NK-92 (cell line): ENCODE results near the gene SNX15.

Source experiments
- DNase-seq: peaks from one replicate; lab custom pipeline; 2025; ENCODE audit not compliant: unreplicated experiment; lab: John Stamatoyannopoulos, UW

SNX15 gene

DNA sequence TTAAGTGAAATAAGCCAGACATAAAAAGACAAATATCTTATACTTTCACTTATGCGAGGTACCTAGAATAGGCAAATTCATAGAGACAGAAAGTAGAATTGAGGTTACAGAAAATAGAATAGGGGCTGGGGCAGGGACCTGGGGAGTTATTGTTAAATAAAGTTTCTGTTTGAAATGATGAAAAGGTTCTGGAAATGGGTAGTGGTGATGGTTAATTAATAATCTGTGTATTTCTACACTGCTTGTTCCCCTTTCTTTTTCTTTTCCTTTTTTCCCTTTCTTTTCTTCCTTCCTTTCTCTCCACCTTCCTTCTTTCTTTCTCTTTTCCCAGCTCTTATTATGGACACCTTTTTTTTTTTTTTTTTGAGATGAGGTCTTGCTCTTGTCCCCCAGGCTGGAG lies 28.3 kb downstream of the SNX15 start:
- no peak for DNase-seq

DNA sequence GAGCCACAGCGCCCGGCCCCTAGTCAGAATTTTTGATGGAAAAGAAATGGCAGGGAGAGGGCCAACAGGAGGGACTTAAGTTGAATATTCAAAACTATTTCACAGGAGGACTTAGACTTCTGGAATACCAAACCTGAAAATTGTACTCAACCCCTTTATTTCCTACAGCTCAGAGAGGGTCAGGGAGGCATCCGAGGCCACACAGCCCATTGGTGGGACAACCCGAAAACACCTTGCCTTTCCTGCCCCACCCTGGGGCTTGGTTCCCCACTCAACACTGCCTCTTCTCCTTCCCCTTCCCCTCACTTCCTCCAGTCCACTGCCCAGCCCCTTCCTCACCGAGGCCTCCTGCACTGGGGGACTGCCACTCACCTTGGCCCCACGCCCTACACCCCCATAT lies 29.8 kb downstream of the SNX15 start:
- DNase-seq: no peak

DNA sequence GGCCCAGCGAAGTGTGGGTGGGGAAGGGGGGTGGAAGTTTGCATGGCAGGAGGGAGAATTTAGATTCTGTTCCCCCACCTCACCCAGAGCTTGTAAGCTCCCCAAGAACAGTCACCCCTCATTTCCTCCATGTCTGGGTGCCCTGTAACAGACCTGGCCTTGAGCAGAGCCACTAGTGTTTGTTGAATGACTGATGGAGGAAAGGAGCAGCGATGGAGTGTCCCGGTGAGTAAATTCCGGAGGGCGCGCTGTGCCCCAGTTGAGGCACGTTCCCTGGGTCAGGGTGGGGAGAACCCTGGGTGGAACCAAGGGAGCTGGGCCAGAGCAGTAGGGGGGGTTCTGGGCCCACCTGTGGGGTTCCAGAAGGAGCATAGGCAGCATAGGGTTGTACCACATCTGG lies 30.3 kb downstream of the SNX15 start:
- DNase-seq: no peak

DNA sequence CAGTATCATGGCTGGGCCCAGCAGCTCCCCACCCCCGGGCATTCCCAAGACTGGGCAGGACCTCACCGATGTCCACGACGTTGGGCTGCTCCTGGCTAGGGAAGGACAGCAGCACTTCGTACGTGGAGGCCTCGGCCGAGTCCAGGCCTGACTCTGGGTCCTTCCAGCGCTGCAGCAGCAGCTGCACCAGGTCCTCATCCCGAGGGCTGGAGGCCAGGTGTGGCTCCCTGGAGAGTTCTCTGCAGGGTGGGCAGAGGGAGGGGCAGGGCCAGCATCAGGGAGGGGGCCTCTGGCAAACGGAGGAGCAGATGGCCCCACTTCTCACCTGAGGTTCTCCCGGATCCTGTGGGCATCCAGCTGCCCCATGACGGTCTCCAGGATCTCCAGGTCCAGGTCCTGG lies 30.8 kb downstream of the SNX15 start:
- no peak for DNase-seq

DNA sequence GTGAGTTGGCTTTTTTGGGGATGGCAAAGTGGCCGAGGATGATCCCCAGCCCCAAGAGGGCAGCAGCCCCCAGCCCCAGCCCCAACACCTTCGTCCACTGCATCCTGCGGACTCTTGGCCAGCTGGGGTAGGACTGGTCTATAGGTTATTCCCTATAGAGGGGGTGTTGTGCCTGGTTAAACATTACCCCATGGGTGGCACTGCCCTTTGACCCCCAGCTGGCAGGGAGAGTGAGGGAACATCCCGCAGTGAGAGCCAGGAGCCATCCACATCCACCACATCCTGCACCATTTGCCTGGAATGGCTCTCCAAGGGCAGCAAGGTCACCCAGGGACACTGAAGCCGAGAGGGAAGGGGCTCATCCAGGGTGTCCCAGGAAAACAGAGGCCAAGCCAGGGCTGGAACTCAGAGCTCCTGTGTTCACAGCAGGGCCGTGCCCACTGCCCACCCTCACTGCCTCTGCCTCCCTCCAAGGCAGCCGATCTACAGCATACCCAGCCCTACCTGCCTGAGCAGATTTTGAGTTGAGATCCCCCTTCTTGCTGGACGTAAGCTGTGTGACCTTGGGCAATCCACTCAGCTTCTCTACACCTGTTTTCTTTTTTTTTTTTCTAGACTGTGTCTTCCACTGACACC lies 31.3 kb downstream of the SNX15 start, which contains the start of gene NAALADL1:
TSS of gene NAALADL1 (minus strand) at position 135 of the 636 bp plus-strand sequence. CDS start at position 103, 32 bp downstream.
- DNase-seq: no peak

DNA sequence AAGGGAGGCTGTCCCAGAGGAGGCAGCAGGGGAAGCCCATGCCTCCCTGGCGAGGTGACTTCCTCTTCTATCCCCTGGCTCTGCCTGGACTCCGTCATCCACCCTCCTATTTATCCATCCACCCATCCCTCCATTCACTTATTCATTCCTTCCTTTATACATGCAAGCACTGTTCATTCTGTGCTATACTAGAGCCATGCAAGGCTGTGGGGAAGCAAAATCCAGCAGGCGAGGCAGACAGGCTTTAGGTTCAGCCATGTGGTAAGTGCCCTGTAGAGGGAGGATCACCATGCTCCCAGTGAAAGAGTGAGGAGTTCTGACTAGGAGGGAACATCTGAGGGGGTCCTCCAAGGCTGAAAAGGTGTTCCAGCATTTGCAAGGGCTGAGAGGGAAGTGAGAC lies 32.3 kb downstream of the SNX15 start:
- DNase-seq: no peak

DNA sequence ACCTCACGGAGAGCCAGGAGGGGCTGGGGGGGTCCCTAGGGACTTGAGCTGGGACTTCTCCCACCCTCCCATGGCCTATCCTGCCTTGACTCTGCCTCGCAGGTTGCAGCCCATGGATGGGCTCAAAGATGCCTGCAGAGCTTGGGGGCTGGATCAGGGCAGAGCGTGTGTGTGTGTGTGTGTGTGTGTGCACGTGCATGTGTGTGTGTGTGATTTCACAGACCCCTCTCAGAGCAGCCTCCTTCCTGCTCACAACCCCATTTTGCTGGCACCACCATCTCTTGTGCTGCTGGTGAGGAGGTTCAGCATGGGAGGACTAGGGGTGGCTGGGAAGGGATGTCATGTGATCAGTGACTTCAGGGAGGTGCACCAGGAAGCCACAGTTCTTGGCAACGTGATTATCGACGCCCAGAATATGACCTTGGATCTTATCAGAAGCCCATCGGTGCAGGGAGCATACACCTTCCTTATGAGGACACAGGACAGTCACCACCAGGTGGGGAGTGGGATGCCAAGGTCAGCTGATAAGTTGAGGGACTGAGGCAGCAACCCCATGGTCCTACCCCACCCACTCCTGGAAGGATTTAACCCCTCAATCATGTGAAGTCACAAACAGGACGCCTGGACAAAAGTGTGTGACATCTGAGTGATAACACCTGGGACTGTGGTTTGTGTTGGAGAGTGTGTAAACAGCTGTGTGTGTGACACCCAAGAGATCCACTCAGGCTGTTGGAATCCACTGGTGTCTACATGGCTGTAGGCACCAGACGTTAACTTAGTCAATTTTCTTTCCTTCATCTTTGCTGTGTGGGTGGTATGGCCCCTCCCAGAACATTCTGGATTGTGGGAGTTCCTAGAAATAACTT lies 33.0 kb downstream of the SNX15 start:
- no peak for DNase-seq

DNA sequence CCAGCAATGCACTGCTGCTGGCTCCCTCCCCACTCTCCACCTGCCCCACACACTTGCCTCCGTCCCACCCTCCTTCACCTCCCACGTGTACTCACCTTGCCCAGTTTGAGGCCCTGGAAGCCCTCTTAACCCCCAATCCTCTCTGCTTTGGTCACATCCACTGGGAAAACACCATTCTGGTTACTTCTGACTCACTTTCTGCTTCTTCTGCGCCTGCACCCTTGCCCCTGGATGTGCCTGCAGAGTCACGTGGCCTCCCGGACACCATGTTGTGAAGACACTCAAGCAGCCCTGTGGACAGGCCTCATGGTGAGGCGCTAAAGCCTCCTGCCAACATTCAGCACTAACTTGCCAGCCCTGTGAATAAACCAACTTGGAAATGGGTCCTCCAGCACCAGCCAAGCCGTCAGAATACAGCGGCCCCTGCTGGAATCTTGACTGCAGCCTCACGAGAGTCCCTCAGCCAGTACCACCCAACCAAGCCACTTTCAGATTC lies 33.7 kb downstream of the SNX15 start:
- DNase-seq: no peak

DNA sequence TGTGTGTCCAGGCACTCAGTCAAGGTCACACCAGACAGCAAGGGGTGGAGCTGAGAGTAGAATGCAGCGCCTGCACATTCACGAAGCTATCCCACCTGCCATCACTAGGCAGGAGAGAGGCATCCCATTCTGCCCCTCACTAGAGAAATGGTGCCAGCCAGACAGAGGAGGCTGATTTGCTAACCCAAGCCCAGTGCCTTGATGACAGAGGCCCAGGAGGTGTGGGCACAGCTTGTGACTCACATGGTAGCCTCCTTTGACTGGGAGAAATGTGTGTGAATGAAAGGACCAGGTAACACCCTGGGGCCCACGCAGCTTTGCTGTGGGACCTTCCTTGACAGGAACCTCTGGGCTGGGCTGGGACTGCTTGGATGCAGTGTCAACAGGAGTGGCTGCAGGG lies 36.3 kb downstream of the SNX15 start:
- DNase-seq: no peak

DNA sequence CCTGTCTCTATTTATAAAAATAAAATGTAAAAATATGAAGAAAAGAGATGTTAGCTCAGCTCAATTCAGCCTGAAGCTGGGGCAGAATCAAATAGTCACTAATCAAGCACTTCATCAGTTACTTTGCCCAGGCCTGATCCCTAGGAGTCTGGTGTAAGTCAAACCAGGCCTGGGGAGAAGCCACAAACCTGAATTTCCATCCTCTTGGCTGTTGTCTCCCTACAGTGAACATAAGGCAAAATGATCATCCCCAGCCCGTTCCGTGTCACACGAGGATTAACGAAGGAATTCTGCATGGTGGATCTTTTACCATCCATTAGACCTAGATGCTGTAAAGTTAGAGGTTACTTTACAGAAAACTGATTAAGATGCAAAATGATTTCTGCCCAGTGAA lies 37.6 kb downstream of the SNX15 start:
- no peak for DNase-seq

DNA sequence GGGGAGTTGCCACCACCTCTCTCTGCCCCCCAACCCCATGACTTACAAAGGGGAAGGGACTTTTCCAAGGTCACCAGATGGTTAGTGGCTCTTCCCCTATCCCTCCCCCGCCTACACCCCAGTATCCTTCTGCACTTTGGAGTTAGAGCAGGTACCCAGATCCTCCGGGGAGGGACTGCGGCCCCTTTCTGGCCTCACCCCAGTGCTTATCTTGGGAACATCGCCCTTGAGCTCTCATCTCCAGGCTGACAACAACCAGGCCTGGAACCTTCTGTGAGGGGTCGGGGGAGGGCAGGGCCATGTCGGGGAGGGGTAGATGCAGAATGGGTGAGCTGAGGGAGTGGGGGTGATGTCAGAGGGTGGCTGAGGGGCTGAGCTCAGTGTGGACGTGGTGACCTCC lies 38.6 kb downstream of the SNX15 start:
- DNase-seq: no peak

DNA sequence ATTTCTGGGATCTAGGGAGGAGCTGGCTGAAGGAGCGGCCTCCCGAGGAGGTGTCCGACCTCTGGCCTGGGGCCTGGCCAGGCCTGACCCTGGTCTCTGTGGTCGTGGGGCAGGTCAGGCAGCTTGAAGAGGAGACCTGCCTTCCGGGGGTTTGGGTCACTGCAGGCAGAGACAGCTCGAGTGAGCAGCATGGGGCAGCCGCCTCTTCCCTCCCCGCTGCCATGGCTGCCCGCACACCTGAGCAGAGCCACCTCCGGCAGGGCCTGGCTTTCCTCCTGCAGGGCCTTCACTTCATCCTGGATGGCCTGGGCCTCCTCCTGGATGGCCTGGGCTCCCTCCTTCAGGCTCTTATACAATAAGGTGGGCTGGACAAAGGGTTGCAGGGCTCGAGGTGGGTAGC lies 39.1 kb downstream of the SNX15 start:
- DNase-seq: no peak

DNA sequence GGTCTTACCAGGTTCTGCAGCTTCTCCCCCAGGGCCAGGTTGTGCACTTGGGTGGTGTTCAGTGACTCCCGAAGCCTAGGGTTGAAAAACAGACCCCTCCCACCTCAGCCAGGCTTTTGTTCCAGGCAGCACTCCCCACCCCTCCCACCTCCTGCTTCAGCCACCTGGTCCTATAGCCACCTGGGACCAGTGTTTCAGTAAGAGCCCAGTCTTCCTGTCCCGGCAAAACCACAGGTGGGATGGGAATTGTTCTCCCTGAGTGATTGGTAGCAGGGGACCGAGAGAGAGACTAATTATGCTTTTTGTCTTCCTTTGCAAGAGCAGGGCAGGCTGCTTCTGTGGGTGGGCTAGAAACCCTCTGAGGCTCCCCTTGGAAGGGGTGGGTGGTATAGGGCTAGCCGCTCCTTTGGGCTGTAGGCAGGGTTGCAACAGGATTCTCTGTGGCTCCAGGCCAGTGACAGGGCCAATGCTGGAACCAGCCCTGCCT lies 39.6 kb downstream of the SNX15 start:
- DNase-seq: no peak

DNA sequence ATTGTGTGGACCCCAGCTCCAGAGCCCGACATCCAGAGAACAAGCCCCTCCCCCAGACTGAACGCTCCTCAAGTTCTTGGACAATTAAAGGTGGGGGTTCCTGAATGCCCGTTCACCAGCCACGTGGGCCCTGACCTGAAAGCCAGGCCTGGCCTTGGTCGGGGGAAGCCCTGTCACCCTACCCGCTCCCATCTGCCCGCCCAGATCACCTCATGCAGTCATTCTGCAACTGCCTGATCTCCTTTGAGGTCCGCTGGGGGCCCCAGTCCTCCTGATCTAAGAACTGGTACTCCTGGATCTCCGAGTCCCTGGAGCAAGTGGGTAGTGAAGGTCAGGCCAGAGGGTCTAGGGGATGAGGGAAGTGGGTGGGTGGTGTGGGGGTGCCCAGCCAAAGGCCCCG lies 40.2 kb downstream of the SNX15 start:
- DNase-seq: no peak

DNA sequence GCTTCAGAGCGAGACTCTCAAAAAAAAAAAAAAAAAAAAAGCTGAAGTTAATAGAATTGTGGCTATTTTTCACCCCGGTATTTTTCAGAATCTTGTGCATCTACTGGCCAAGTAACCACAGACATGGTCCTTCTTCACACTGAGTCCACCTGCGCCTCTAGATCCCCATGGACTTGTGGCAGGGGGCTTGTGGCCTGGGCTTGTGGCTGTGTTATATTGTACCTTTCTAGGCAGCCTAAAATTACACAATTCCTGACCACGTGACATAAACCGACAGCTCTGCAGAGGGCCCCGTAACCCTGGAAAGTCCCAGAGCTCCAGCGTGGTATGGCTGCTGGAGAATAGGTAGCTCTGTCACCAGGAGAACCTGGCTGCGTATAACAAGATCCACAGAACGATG lies 42.0 kb downstream of the SNX15 start:
- no peak for DNase-seq

DNA sequence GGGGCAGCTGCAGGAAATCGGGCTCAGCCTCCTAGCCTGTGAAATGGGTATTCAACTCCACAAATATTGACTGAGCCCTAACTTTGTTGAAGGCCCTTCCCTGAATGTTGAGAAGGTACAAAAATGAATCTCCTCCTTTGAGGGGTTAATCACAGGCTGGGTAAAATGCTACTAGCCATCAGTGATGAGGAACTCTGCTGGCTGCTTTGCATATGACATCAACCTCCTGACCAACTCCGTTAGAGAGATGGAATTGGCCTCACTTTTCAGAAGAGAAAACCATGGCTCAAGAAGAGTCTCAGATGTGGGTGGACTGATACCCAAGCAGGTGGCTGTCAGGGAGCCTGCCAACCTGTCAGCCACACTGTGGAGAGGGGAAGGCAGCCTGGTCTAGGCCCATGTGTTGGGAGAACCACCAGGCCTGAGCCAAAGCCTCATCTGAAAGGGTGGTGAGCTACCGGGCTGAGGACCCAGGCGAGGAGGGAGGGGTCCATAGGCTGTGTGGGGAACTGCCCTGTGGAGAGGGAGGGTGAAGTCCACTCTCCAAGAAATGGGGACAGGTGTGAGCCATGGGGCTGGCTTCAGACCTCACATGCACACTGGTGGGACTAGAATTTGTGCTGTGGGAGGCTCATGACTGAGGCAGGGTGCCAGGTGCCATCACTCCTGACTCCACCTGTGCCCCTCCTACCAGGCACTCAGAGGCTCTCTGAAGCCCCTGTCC lies 44.8 kb downstream of the SNX15 start:
- DNase-seq: no peak

DNA sequence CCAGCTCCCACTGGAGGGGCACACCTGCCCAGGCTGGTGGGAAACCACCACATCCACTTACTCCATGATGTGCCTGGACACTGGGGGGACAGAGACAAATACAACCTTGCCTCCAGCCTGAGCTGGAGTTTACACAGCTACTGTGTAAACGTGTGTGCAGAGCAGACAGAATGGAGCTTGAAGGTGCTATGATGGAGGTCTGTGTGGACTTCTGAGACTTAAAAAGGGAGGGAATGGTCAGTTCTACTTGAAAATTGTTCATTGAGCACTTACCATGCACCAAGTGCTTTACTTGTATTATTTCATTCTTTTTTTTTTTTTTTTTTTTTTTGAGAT lies 45.4 kb downstream of the SNX15 start:
- no peak for DNase-seq

DNA sequence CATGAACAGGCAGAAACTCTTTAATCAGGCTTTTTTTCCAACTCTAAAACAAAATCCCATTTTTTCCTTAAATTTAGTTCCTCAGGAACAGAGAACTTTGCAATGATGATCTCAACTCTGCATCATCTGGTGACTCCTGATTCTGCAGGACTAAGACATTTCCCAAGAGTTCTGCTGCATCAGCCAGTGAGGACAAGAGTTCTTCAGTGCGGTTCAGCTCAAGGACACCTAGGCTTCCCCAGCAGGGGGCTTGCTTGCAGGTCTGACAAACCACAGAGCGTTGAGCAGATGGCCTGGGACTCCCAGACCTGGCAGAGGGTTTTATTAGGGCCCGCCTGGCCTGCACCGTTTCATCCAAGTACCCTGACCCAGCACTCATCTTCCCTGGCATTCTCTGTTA lies 50.2 kb downstream of the SNX15 start:
- DNase-seq: no peak

DNA sequence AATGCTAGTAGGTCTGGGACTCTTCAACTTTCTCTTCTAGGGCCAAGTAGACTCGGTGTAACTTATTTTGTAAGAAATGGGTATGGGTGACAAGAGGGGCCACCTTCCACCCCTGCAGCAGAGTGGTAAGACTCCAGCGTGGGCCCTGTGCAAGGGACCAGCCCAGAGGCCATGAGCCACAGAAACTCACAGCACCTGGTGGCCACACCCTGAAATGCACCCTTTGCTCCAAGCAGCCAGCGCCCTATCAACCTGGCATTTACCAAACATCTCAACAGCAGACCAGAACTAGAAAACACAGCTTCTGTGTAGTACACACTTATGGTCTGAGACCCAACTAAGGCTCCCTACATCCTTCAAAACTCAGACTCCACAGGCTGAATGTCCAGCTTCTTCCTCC lies 50.9 kb downstream of the SNX15 start:
- no peak for DNase-seq

DNA sequence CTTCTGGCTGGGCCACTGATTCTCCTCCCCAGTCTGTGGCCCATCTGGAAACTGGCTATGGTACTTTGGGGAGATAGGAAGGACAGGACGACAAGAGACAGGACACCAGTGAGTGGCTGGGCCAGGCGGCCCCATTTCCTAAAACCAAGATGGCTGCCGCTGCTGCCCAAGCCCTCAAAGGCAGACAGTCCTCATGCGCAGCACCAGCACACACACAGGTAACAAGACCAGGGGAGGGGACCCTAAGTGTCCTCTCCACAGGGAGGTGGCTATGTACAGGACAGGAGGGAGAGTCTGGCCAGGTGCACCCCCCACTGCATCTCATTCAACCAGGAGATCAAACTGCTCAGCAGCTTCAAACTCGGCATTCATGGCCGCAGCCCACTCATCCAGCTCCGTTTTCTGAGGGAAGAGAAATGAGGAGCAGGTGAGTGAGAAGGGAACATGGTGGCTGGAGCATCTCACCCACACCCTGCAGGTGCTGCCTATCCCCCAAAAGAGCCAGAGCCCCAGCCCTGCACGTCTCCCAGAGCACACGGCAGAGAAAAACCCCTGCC lies 51.6 kb downstream of the SNX15 start:
- DNase-seq: no peak

DNA sequence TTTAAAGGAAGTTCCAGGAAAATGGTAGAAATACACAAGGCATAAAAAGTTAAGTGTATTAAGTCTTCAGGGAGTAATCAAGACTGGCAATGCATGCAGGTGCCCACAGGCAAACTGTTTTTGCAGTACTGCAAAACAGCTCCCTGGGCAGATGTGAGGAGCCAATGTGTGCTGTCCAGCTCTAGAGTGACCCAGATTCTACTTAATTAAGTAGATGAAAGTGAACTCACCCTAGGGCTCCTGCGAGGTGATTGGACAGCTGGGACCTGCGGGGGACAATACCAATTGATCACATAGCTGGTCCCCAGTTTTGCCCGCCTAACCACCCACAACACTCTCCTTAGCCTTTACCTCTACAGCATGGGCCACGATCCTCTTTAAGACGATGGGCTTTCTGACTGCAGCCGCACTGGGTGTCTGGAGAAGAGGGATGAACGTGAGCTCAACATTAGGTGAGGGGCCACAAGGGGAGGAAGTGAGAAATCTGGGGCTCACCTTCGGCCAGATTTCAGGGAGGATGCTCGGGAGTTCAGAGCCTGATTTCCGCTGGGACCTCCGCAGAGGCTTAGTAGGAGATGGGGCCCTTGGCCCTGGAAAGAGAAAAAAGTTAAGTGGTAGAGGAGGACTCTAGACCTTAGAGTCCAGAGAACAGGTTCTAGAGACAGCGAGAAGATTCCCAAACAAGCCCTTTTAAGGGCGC lies 56.0 kb downstream of the SNX15 start:
- no peak for DNase-seq
